Activated gamma-delta T cell treated with Interleukin-2 at 50 U/mL for 16 hours (primary cell): ENCODE results near the gene DAB1.
"Not testable (repeated sequence)": the region's sequence is repeated elsewhere in the genome, so short reads cannot be mapped to it uniquely, and the experiment has no call there.

ENCODE experiments used
- DNase-seq: peaks from one replicate; pipeline ENCODE4 v3.0.0-alpha.2; 2020

The DAB1 gene

GRCh38 chr1:57111175-57111574 is 312.7 kb downstream of the DAB1 start:
- DNase-seq, result no peak

- DNase-seq, result no peak
Measured at GRCh38 chr1:57109883-57110282, 314.0 kb downstream of the DAB1 start.

DNA sequence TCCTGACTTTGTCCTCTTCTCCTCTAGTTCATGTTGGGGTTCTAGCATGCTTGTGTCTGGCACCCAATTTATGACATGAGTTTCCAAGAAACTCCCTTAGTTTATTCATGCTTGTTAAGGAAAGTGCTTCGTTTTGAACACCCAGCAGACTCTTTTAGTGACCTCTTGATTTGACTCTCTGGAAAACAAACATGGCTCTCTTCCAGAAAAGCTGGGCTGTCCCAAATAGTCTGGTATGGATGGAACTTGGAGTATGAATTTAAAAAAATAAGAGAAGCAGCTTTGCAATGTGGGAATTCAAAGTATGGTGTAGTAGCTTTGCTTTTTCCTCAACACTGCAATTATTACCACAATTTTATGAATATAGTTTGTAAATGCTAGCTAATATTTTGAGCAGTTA is 314.6 kb downstream of the DAB1 start:
- no peak for DNase-seq

GRCh38 chr1:57106296-57106695 is 317.6 kb downstream of the DAB1 start:
- no peak for DNase-seq

- DNase-seq, result no peak
Measured at GRCh38 chr1:57102561-57103326, 321.1 kb downstream of the DAB1 start.

DNA sequence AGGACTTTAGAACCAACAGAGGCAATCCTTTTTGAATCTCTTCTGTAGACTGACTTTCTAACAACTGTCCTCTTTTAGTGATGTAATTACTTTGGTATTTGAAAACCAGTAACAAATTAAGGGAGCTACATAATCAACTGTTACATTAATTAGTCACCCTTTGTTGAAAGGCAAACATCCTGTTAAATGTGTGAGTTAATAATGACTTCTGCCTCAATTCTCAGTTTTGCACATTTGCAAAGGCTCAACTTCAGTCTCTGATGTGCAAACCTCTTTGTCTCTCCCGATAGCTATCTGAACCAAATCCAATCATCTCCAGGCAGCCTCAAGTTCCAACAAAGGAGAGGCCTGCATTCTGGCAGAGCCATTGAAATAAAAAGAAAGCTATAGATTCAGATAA is 322.7 kb downstream of the DAB1 start:
- DNase-seq, result no peak

GRCh38 chr1:57094749-57095148 is 329.1 kb downstream of the DAB1 start:
- DNase-seq, result no peak

DNA sequence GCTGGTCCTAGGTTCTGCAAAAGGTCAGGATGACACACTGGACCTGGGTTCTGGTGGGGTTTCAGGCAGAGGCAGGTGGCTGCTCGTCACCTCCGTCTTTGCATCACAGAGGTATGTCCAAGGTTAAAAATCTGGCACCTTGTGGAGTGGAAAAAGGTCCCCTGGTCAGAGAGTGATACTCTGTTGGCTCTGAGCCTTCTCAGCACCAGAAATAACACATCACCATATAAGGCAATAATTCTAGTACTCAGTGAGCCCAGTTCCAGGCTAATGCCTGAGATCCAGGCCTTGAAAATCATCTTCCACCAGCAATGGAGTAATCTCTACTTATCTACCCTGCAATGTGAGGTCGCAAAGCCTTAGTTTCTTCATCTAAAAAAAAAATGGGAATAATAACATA is 330.7 kb downstream of the DAB1 start:
- DNase-seq, result no peak

DNA sequence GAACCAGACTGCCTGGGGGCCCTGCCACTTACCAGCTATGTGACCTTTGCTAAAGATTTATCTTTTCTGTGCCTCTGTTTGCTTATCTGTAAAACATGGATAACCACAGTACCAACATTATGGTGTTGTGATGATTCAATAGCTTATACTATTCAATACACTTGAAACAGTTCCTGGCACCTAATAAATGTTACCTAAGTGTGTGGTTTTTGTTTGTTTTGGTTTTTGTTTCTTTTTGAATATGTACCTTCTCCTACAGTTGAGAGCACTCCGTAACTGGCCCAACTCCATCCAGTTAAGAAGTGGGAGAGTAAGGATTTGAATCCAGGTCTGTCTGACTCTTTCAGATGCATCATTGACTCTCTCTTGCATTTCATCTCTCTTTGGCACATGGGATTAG is 332.2 kb downstream of the DAB1 start:
- no peak for DNase-seq

GRCh38 chr1:57089855-57090254 is 334.0 kb downstream of the DAB1 start:
- no peak for DNase-seq

DNA sequence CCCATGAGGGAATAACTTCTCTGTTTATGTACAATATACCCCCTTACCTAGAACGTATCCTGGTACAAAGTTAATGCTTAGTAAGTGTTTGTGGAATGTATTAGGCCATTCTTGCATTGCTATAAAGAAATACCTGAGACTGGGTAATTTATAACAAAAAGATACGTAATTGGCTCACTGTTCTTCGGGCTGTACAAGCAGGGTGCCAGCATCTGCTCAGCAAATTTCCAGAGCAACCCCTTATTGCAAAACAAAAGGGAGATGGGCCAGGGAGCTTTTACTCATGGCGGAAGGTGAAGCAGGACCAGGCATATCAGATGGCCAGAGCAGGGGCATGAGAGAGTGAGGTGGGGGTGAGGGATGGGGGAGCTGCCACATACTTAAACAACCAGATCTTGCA is 334.6 kb downstream of the DAB1 start:
- no peak for DNase-seq

DNA sequence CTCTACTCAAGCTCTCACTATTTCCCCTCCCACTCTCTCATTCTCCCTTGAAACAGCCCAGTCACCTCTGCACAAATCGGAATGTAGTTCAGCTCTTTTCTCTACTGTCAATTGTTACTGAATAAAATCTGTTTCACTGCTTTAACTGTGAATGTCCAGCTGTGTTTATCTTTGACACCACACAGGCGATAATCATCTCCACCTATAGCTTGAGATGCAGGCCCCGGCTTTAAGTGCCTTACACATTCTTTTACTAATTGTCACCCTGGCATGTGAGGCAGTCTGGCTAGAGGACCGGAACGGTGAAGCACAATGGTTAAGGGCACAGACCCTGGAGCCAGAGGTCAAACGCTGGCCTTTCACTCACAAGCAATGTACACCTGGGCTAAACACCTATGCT is 335.2 kb downstream of the DAB1 start:
- DNase-seq, result no peak

DNA sequence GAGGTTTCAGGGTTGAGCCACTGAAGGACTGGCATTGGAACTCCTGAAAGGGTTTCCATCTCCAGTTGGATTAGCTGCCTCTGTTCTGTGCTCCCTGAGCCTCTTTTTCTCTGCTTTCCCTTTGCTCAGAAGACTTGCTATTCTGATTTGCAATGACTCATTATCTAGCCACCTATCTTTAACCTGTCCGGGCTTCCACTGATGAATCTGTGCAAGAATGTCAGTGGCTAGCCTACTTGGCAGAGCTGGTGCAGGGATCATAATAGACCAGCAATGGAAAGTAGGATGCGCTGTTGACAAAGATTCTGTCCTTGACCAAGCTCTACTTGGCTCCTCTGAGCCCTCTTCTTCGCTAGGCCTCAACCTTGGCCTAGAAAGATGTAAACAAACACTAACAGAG is 336.2 kb downstream of the DAB1 start:
- not testable (repeated sequence) for DNase-seq

GRCh38 chr1:57086154-57086553 is 337.7 kb downstream of the DAB1 start:
- DNase-seq, result no peak

- DNase-seq, result no peak
Measured at GRCh38 chr1:57084701-57085100, 339.2 kb downstream of the DAB1 start.

- no peak for DNase-seq
Measured at GRCh38 chr1:57082711-57083439, 341.0 kb downstream of the DAB1 start.

GRCh38 chr1:57079454-57080157 is 344.3 kb downstream of the DAB1 start:
- DNase-seq, result no peak

GRCh38 chr1:57072401-57073110 is 351.3 kb downstream of the DAB1 start:
- no peak for DNase-seq

GRCh38 chr1:57067863-57068262 is 356.0 kb downstream of the DAB1 start:
- DNase-seq, result no peak

GRCh38 chr1:57066980-57067610 is 356.8 kb downstream of the DAB1 start:
- no peak for DNase-seq

GRCh38 chr1:57065442-57065841 is 358.4 kb downstream of the DAB1 start:
- no peak for DNase-seq

GRCh38 chr1:57064379-57065140 is 359.3 kb downstream of the DAB1 start:
- no peak for DNase-seq
